Uterus (tissue), 4 donors: Measurements from ENCODE around the gene TPH2. TPM values are rescaled to one million over a fixed set of nuclear protein-coding genes. Genes with fewer than 3 reads are reported as not detected.

Source experiments
- DNase-seq, 2 donors: peaks; one replicate each; pipeline ENCODE4 v3.0.0-alpha.2; 2019 to 2020
- H3K27ac ChIP-seq, 2 donors: fragments of 200-600 bp; sonication (generic); 1 replicate in 1 of 2; 2 replicates in 1 of 2; pipeline ENCODE4 v1.5.1; 2016 to 2018
- H3K27me3 ChIP-seq, 2 donors: fragments of 200-600 bp; sonication (generic); one replicate each; pipeline ENCODE4 v1.5.1; 2018 to 2019; ENCODE audit warnings: control low read depth in 1 of 2
- H3K36me3 ChIP-seq, 2 donors: fragments of 200-600 bp; sonication (generic); one replicate each; pipeline ENCODE4 v1.5.1; 2019; ENCODE audit warnings: control low read depth in 1 of 2
- H3K4me1 ChIP-seq, 2 donors: fragments of 200-600 bp; sonication (generic); one replicate each; pipeline ENCODE4 v1.5.1; 2018 to 2019; ENCODE audit warnings: control low read depth in 1 of 2
- H3K4me3 ChIP-seq, 2 donors: fragments of 200-600 bp; sonication (generic); 1 replicate in 1 of 2; 2 replicates in 1 of 2; pipeline ENCODE4 v1.5.1; 2018 to 2019; ENCODE audit warnings: mild to moderate bottlenecking in 1 of 2
- H3K9me3 ChIP-seq, 2 donors: fragments of 200-600 bp; sonication (generic); one replicate each; pipeline ENCODE4 v1.5.1; 2019; ENCODE audit warnings: control low read depth in 1 of 2
- POLR2A ChIP-seq, 2 donors: fragments of 450-650 bp; IDR thresholded peaks; one replicate each; pipeline ENCODE4 v1.6.1; 2016; ENCODE audit warnings: antibody characterized with exemption in 2 of 2, mild to moderate bottlenecking in 1 of 2, moderate library complexity in 1 of 2
- intact Hi-C: fragments of 100-400 bp; cut with DNase I; formaldehyde crosslinking; loops from one replicate; pipeline ENCODE4 v1.15.1; 2023; ENCODE audit warnings: low total_unique reads
- total RNA-seq, 4 donors: library from RNA; depleted of rRNA in 3 of 4; stranded (reverse); fragments of >200 nt in 3 of 4; gene quantifications; one replicate each; pipeline versions ENCODE4 v1.1.0 to v1.2.4, GENCODE V29; 2014 to 2023
- TF ChIP-seq, protein P1 (sequence below), 4 experiments: fragments of 200-600 bp in 2 of 4; fragments of 450-650 bp in 2 of 4; sonication (generic) in 2 of 4; IDR thresholded peaks; one replicate each; pipeline ENCODE4 v1.5.1; 2016 to 2019; ENCODE audit warnings: antibody characterized with exemption in 4 of 4, mild to moderate bottlenecking in 2 of 4, moderate library complexity in 1 of 4
- donor health status: DM: yes; HTN: yes; CAD: no.

Gene TPH2
- total RNA-seq, 4 donors from 2014 or later: not detected

DNA sequence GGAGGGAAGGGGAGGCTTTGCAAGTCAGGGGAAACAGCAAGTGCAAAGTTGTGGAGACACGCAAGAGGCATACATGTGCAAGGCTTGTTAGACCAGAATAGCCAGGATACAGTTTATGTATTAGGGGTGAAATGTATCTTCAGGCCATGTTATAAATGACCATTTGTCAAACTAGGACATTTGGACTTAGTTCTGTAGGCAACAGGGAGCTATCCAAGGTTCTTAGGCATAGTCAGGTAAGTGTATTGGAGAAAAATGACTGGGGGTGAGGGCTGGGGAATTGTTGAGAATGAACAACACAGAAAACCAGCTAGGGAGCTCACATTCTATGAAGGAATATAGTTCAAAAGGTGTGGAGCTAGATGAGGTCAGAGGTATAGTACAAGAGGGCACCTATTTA, 42.5 kb downstream of the TPH2 start:
- intact Hi-C loops: no loop called here
- Histone ChIP-seq H3K36me3 (no peaks in the 10 kb centered on the region), H3K4me1 (no peaks in the 10 kb centered on the region), H3K27me3 (no peaks in the 10 kb centered on the region), H3K27ac (no peak overlapping the region), H3K4me3 (no peak overlapping the region), H3K9me3 (no peaks in the 10 kb centered on the region)
- no peak for DNase-seq
- TF ChIP-seq, protein P1, sequence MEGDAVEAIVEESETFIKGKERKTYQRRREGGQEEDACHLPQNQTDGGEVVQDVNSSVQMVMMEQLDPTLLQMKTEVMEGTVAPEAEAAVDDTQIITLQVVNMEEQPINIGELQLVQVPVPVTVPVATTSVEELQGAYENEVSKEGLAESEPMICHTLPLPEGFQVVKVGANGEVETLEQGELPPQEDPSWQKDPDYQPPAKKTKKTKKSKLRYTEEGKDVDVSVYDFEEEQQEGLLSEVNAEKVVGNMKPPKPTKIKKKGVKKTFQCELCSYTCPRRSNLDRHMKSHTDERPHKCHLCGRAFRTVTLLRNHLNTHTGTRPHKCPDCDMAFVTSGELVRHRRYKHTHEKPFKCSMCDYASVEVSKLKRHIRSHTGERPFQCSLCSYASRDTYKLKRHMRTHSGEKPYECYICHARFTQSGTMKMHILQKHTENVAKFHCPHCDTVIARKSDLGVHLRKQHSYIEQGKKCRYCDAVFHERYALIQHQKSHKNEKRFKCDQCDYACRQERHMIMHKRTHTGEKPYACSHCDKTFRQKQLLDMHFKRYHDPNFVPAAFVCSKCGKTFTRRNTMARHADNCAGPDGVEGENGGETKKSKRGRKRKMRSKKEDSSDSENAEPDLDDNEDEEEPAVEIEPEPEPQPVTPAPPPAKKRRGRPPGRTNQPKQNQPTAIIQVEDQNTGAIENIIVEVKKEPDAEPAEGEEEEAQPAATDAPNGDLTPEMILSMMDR (IDR thresholded peaks at IDR 0.05): no peak
- no peak for TF ChIP-seq POLR2A (IDR thresholded peaks at IDR 0.05)

DNA sequence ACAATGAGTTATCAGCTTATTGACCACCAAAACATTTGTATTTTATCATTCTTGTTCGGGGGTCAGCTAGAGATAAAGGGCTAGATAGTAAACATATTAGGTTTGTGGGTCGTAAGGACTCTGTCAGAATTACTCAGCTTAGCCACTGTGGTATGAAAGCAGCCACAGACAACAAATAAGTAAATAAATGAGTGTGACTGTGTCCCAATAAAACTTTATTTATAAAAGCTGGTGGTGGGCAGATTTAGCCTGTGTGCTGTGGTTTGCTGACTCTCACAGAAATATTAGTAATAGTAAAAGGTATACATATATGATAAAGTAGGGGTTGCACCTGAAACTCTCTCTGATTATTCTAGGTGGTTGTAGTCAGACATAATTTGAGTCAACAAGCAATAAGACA, 56.1 kb downstream of the TPH2 start:
- TF ChIP-seq POLR2A (IDR thresholded peaks at IDR 0.05): no peak
- TF ChIP-seq, protein P1 (IDR thresholded peaks at IDR 0.05): no peak
- no peaks in the 10 kb centered on the region for H3K9me3 ChIP-seq
- no peak overlapping the region for H3K27ac ChIP-seq
- H3K36me3 ChIP-seq: no peaks in the 10 kb centered on the region
- H3K4me1 ChIP-seq: no peaks in the 10 kb centered on the region
- intact Hi-C loops: no loop called here
- no peak for DNase-seq
- H3K4me3 ChIP-seq: no peak overlapping the region
- H3K27me3 ChIP-seq: no peaks in the 10 kb centered on the region

DNA sequence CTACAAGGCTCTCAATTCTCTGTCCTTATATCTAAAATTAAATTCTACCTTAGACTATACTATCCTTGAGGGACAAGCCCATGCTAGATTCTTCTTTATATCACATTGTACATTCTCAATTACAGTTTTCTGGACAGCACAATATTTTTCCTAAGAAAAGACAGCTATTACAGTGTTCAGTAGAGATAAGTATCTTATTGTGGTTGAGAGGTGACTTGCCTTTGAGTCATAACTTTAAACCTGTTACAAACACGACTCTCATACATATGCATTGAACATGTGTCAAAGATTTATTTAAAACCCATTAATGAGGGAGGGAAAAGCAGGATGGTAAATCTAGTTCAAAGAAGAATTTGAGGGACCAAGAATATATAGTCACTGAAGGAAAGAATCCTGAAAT, 61.1 kb downstream of the TPH2 start:
- H3K4me3 ChIP-seq: no peak overlapping the region
- intact Hi-C loops: no loop called here
- H3K36me3 ChIP-seq: no peaks in the 10 kb centered on the region
- no peak for TF ChIP-seq POLR2A (IDR thresholded peaks at IDR 0.05)
- TF ChIP-seq, protein P1 (IDR thresholded peaks at IDR 0.05): no peak
- H3K4me1 ChIP-seq: no peaks in the 10 kb centered on the region
- H3K27me3 ChIP-seq: no peaks in the 10 kb centered on the region
- no peak overlapping the region for H3K27ac ChIP-seq
- DNase-seq: no peak
- H3K9me3 ChIP-seq: no peaks in the 10 kb centered on the region

DNA sequence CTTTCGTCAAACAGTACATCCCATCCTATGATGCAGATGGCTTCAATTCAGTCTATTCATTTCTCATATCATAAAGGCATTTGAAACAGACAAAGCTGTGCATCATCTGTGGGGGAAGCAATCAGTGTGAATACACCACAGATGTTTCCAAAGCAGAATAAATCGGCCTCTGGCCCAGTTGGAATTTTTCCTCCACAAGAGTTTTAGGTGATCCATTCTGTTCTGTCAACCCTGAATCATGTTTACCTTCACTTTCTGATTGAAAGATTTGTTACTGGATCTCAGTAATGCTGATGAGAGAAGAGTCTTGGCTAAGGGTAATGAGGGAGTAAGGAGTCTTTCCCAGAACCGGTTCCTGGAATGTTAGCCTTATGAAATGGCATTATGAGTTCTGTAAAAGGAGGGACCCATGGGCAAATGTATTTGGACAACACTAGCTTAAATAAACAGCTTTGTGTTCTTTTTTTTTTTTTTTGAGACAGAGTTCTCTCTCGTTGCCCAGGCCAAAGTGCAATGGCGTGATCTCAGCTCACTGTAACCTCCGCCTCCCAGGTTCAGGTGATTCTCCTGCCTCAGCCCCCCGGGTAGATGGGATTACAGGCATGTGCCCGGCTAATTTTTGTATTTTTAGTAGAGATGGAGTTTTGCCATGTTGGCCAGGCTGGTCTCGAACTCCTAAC, 62.5 kb downstream of the TPH2 start:
- Histone ChIP-seq H3K4me3 (no peak overlapping the region), H3K27ac (no peak overlapping the region), H3K27me3 (no peaks in the 10 kb centered on the region), H3K36me3 (no peaks in the 10 kb centered on the region), H3K4me1 (no peaks in the 10 kb centered on the region), H3K9me3 (no peaks in the 10 kb centered on the region)
- no peak for DNase-seq
- intact Hi-C loops: no loop called here
- TF ChIP-seq POLR2A (IDR thresholded peaks at IDR 0.05): no peak
- TF ChIP-seq, protein P1 (IDR thresholded peaks at IDR 0.05): no peak

DNA sequence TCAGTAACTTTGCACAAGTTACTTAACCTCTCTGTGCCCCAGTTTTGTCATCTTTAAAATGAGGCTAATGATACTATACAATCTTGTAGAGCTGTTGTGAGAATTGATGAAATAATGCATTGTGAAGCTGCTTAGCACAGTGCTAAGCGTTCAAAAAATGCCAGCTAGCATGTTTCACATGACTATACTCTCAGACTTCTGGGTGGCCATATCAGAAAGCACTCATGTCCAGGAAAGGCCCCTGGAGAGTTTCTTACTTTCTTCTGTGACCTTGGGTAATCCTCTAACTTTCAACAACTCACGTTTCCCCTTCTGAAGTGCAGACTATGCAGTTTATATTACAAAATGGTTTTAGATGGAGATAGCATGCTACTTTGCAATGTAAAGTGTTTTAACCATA, 68.1 kb downstream of the TPH2 start:
- H3K9me3 ChIP-seq: no peaks in the 10 kb centered on the region
- no peak for TF ChIP-seq POLR2A (IDR thresholded peaks at IDR 0.05)
- TF ChIP-seq, protein P1 (IDR thresholded peaks at IDR 0.05): no peak
- intact Hi-C loops: no loop called here
- no peaks in the 10 kb centered on the region for H3K4me1 ChIP-seq
- no peaks in the 10 kb centered on the region for H3K36me3 ChIP-seq
- H3K4me3 ChIP-seq: no peak overlapping the region
- H3K27ac ChIP-seq: no peak overlapping the region
- DNase-seq: no peak
- no peaks in the 10 kb centered on the region for H3K27me3 ChIP-seq
